Lower leg skin (tissue), 3 donors: Measurements from ENCODE around the gene CS.

Source experiments
- POLR2A ChIP-seq, 2 donors: fragments of 450-650 bp; IDR thresholded peaks; one replicate each; pipeline ENCODE4 v1.6.1; 2016 to 2017; ENCODE audit warnings: antibody characterized with exemption in 2 of 2, mild to moderate bottlenecking in 1 of 2, moderate library complexity in 1 of 2
- TF ChIP-seq, protein P1 (sequence below), 3 donors: fragments of 450-650 bp; IDR thresholded peaks; one replicate each; pipeline ENCODE4 v1.5.1; 2016; ENCODE audit warnings: antibody characterized with exemption in 3 of 3, mild to moderate bottlenecking in 3 of 3, moderate library complexity in 2 of 3

- TF ChIP-seq, protein P1, sequence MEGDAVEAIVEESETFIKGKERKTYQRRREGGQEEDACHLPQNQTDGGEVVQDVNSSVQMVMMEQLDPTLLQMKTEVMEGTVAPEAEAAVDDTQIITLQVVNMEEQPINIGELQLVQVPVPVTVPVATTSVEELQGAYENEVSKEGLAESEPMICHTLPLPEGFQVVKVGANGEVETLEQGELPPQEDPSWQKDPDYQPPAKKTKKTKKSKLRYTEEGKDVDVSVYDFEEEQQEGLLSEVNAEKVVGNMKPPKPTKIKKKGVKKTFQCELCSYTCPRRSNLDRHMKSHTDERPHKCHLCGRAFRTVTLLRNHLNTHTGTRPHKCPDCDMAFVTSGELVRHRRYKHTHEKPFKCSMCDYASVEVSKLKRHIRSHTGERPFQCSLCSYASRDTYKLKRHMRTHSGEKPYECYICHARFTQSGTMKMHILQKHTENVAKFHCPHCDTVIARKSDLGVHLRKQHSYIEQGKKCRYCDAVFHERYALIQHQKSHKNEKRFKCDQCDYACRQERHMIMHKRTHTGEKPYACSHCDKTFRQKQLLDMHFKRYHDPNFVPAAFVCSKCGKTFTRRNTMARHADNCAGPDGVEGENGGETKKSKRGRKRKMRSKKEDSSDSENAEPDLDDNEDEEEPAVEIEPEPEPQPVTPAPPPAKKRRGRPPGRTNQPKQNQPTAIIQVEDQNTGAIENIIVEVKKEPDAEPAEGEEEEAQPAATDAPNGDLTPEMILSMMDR (IDR thresholded peaks at IDR 0.05) = no peak
- TF ChIP-seq POLR2A (IDR thresholded peaks at IDR 0.05) = no peak
Measured at GRCh38 chr12:56271031-56271430, 29.1 kb downstream of the CS start.
